ENCODE measurements around the gene PIP5K1A. TPM values are rescaled to one million over a fixed set of nuclear protein-coding genes. Genes with fewer than 3 reads are reported as not detected.
"Not testable (repeated sequence)": the region's sequence is repeated elsewhere in the genome, so short reads cannot be mapped to it uniquely, and the experiment has no call there.

Gene PIP5K1A
- total RNA-seq, 2 experiments from 2014 or later = 63.1 to 66.1 TPM

GRCh38 chr1:151273924-151274466 lies 75.6 kb downstream of the PIP5K1A start:
- ATAC-seq (no peak), DNase-seq (no peak)
- CTCF ChIA-PET = no interaction called here
- intact Hi-C loops (cut with micrococcal nuclease) = no loop called here
- no peak overlapping the region for H3K27ac Mint-ChIP-seq
- H3K4me1 Mint-ChIP-seq (ENCODE audit: low read depth) = peaks cover 18% of the 10 kb centered on the region
- TF ChIP-seq CTCF (IDR thresholded peaks at IDR 0.05) = no peak
- H3K27me3 Mint-ChIP-seq = no peaks in the 10 kb centered on the region
- H3K36me3 Mint-ChIP-seq (ENCODE audit: low read depth) = peaks cover 10% of the 10 kb centered on the region
- no peaks in the 10 kb centered on the region for H3K9me3 Mint-ChIP-seq
- POLR2A ChIA-PET = interaction anchor here (0.6 kb wide), 1 partner anchor 15 kb away, joined by 3 read pairs; no protein-coding TSS in a partner anchor
- no peak overlapping the region for H3K4me3 Mint-ChIP-seq

- CTCF ChIA-PET = interaction anchor here (0.6 kb wide), 1 partner anchor 13 kb away, joined by 3 read pairs; no protein-coding TSS in a partner anchor
These were observed 77.0 kb downstream of the PIP5K1A start for GRCh38 chr1:151275341-151275740.

GRCh38 chr1:151277249-151277648 lies 78.9 kb downstream of the PIP5K1A start:
- peak overlapping the region; percentile 28 for H3K4me3 Mint-ChIP-seq
- H3K4me1 Mint-ChIP-seq (ENCODE audit: low read depth) = peaks cover 21% of the 10 kb centered on the region
- POLR2A ChIA-PET = interaction anchor here (1.0 to 1.7 kb wide), 2 partner anchors 10 to 35 kb away, joined by 3 to 7 read pairs; no protein-coding TSS in a partner anchor
- CTCF ChIA-PET = interaction anchor here (0.7 to 1.5 kb wide), 5 partner anchors 25 to 253 kb away, joined by 3 to 11 read pairs (median 3); no protein-coding TSS in a partner anchor
- peak; percentile 5 for ATAC-seq
- no peak for TF ChIP-seq CTCF (IDR thresholded peaks at IDR 0.05)
- no peaks in the 10 kb centered on the region for H3K9me3 Mint-ChIP-seq
- peak overlapping the region; percentile 89 for H3K27ac Mint-ChIP-seq
- no peaks in the 10 kb centered on the region for H3K27me3 Mint-ChIP-seq
- peak; percentile 50 for DNase-seq
- intact Hi-C loops (cut with micrococcal nuclease) = no loop called here
- H3K36me3 Mint-ChIP-seq (ENCODE audit: low read depth) = peaks cover 5% of the 10 kb centered on the region

More at GRCh38 chr1:151275341-151275740, 77.0 kb downstream of the PIP5K1A start:
- DNase-seq; H3K9me3 Mint-ChIP-seq; H3K4me3 Mint-ChIP-seq; H3K27me3 Mint-ChIP-seq; H3K27ac Mint-ChIP-seq; ATAC-seq; POLR2A ChIA-PET; intact Hi-C loops (cut with micrococcal nuclease); H3K36me3 Mint-ChIP-seq (ENCODE audit: low read depth): not testable (repeated sequence)
- peaks cover 19% of the 10 kb centered on the region for H3K4me1 Mint-ChIP-seq (ENCODE audit: low read depth)

- Mint-ChIP-seq H3K27ac (peak overlapping the region; percentile 100), H3K9me3 (no peaks in the 10 kb centered on the region), H3K4me3 (peak overlapping the region; percentile 96), H3K4me1 (ENCODE audit: low read depth) (peaks cover 34% of the 10 kb centered on the region), H3K27me3 (no peaks in the 10 kb centered on the region), H3K36me3 (ENCODE audit: low read depth) (peaks cover 13% of the 10 kb centered on the region)
- ChIA-PET POLR2A (interaction anchor here (0.6 to 2.4 kb wide), 27 partner anchors 8 to 508 kb away, joined by 3 to 12 read pairs (median 5); partner anchors contain the start of genes PI4KB, PSMB4, PSMD4 and RFX5), CTCF (interaction anchor here (0.7 to 2.7 kb wide), 9 partner anchors 20 to 271 kb away, joined by 3 to 17 read pairs (median 4); no protein-coding TSS in a partner anchor)
- ATAC-seq (peak; percentile 48), DNase-seq (peak; percentile 97)
- TF ChIP-seq CTCF (IDR thresholded peaks at IDR 0.05) = no peak
- intact Hi-C loops (cut with micrococcal nuclease) = loop anchor here (5.0 to 10.0 kb wide), 2 partner anchors 61 to 123 kb away; no protein-coding TSS in a partner anchor
These were observed 83.0 kb downstream of the PIP5K1A start for GRCh38 chr1:151281225-151281968.
